ENCODE data around the gene NDUFA9. TPM values are rescaled to one million over a fixed set of nuclear protein-coding genes. Genes with fewer than 3 reads are reported as not detected.

The NDUFA9 gene
- total and polyA plus RNA-seq, 2 of the 13 experiments (the other 11 are each of a cell fraction or from before 2014, with no cell fraction given), result 68.0 to 150 TPM

DNA sequence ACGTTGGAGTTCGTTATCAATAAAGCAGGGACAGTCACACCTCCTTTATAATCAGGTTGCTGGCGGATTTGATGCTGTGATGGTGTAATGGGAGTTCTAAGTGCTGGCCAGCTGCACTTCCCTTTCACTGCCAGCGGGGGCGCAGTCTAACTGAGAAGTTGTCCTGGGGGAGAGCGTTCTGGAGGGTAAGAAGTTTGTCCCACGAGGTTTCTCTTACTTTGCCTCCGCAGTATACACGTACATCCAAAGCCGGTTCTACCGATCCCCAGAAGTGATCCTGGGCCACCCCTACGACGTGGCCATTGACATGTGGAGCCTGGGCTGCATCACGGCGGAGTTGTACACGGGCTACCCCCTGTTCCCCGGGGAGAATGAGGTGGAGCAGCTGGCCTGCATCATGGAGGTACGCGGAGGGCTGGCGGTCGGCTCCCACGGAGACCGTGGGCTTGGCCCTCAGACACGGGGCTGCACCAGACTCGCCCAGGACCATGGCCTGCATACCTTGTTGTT, 44.2 kb upstream of the NDUFA9 start (continued):
- TF ChIP-seq, protein P1, sequence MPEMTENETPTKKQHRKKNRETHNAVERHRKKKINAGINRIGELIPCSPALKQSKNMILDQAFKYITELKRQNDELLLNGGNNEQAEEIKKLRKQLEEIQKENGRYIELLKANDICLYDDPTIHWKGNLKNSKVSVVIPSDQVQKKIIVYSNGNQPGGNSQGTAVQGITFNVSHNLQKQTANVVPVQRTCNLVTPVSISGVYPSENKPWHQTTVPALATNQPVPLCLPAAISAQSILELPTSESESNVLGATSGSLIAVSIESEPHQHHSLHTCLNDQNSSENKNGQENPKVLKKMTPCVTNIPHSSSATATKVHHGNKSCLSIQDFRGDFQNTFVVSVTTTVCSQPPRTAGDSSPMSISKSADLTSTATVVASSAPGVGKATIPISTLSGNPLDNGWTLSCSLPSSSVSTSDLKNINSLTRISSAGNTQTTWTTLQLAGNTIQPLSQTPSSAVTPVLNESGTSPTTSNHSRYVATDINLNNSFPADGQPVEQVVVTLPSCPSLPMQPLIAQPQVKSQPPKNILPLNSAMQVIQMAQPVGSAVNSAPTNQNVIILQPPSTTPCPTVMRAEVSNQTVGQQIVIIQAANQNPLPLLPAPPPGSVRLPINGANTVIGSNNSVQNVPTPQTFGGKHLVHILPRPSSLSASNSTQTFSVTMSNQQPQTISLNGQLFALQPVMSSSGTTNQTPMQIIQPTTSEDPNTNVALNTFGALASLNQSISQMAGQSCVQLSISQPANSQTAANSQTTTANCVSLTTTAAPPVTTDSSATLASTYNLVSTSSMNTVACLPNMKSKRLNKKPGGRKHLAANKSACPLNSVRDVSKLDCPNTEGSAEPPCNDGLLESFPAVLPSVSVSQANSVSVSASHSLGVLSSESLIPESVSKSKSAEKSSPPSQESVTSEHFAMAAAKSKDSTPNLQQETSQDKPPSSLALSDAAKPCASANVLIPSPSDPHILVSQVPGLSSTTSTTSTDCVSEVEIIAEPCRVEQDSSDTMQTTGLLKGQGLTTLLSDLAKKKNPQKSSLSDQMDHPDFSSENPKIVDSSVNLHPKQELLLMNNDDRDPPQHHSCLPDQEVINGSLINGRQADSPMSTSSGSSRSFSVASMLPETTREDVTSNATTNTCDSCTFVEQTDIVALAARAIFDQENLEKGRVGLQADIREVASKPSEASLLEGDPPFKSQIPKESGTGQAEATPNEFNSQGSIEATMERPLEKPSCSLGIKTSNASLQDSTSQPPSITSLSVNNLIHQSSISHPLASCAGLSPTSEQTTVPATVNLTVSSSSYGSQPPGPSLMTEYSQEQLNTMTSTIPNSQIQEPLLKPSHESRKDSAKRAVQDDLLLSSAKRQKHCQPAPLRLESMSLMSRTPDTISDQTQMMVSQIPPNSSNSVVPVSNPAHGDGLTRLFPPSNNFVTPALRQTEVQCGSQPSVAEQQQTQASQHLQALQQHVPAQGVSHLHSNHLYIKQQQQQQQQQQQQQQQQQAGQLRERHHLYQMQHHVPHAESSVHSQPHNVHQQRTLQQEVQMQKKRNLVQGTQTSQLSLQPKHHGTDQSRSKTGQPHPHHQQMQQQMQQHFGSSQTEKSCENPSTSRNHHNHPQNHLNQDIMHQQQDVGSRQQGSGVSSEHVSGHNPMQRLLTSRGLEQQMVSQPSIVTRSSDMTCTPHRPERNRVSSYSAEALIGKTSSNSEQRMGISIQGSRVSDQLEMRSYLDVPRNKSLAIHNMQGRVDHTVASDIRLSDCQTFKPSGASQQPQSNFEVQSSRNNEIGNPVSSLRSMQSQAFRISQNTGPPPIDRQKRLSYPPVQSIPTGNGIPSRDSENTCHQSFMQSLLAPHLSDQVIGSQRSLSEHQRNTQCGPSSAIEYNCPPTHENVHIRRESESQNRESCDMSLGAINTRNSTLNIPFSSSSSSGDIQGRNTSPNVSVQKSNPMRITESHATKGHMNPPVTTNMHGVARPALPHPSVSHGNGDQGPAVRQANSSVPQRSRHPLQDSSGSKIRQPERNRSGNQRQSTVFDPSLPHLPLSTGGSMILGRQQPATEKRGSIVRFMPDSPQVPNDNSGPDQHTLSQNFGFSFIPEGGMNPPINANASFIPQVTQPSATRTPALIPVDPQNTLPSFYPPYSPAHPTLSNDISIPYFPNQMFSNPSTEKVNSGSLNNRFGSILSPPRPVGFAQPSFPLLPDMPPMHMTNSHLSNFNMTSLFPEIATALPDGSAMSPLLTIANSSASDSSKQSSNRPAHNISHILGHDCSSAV (CRISPR knock-in tag; IDR thresholded peaks at IDR 0.05; ENCODE audit: borderline replicate concordance), result no peak
- TF ChIP-seq HNRNPLL (IDR thresholded peaks at IDR 0.05; ENCODE audit: low read depth, low read length, poor library complexity, severe bottlenecking) (peak; percentile 37), KMT2A (CRISPR knock-in tag; IDR thresholded peaks at IDR 0.05) (peak; percentile 85; the same call in 1 of the 2 replicates), GZF1 (CRISPR knock-in tag; IDR thresholded peaks at IDR 0.05) (no peak), KDM5A (IDR thresholded peaks at IDR 0.05; ENCODE audit: borderline replicate concordance, low read length) (peak; percentile 56; the same call in 1 of the 2 replicates), CTCF (CRISPR knock-in tag; IDR thresholded peaks at IDR 0.05) (peak; percentile 93), ZNF124 (CRISPR knock-in tag; IDR thresholded peaks at IDR 0.05) (no peak), REPIN1 (CRISPR knock-in tag; IDR thresholded peaks at IDR 0.05; ENCODE audit: borderline replicate concordance, low read depth) (peak; percentile 59; the same call in 1 of the 2 replicates), NFE2L2 (IDR thresholded peaks at IDR 0.05; ENCODE audit: low read length) (no peak), U2AF2 (IDR thresholded peaks at IDR 0.05; ENCODE audit: low read depth, low read length) (no peak), ZFP62 (CRISPR knock-in tag; IDR thresholded peaks at IDR 0.05) (no peak), ZBTB26 (CRISPR knock-in tag; IDR thresholded peaks at IDR 0.05; ENCODE audit: borderline replicate concordance) (peak; percentile 68; the same call in 1 of the 2 replicates)
- TF ChIP-seq, protein P2, sequence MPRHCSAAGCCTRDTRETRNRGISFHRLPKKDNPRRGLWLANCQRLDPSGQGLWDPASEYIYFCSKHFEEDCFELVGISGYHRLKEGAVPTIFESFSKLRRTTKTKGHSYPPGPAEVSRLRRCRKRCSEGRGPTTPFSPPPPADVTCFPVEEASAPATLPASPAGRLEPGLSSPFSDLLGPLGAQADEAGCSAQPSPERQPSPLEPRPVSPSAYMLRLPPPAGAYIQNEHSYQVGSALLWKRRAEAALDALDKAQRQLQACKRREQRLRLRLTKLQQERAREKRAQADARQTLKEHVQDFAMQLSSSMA (CRISPR knock-in tag; IDR thresholded peaks at IDR 0.05), result peak; percentile 59; the same call in 1 of the 2 replicates
- TF ChIP-seq, protein P3, sequence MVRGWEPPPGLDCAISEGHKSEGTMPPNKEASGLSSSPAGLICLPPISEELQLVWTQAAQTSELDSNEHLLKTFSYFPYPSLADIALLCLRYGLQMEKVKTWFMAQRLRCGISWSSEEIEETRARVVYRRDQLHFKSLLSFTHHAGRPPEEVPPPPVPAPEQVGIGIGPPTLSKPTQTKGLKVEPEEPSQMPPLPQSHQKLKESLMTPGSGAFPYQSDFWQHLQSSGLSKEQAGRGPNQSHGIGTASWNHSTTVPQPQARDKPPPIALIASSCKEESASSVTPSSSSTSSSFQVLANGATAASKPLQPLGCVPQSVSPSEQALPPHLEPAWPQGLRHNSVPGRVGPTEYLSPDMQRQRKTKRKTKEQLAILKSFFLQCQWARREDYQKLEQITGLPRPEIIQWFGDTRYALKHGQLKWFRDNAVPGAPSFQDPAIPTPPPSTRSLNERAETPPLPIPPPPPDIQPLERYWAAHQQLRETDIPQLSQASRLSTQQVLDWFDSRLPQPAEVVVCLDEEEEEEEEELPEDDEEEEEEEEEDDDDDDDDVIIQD (CRISPR knock-in tag; IDR thresholded peaks at IDR 0.05; ENCODE audit: low read depth), result peak; percentile 49; the same call in 1 of the 2 replicates
